Measurements from ENCODE around the gene RAD52. TPM values are rescaled to one million over a fixed set of nuclear protein-coding genes. Genes with fewer than 3 reads are reported as not detected.

RAD52 gene
- total RNA-seq, 2 experiments from 2014 or later = 30.3 to 30.8 TPM

DNA sequence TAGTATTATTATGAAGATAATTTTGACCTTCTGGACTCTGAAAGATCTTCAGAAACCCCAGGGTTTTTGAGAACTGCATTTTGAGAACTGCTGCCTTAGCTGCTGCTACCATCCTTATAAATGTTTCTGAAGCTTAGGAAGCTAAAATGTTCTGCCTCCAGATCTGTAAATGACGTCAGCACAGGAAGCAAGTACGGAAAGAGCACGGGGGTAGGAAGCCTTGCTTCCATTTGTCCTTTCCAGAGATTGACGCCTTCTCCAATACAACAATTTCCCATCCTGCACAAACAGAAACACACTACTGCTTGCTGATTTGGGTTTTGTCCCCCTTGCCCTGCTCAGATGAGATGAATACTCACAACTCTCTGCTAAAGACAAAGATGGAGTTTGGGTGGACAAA lies 17.9 kb downstream of the RAD52 start:
- no peaks in the 10 kb centered on the region for H4K20me1 ChIP-seq (ENCODE audit: insufficient read depth, low read length)
- no peak overlapping the region for H3K4me3 ChIP-seq (ENCODE audit: low read depth, low read length, poor library complexity, severe bottlenecking)
- intact Hi-C loops (cut with micrococcal nuclease; ENCODE audit: unreplicated experiment) = no loop called here
- H3K9me3 ChIP-seq (ENCODE audit: low read length) = no peaks in the 10 kb centered on the region
- no peak for DNase-seq (ENCODE audit: low spot score)
- H3K27ac ChIP-seq (ENCODE audit: low read depth, low read length, poor library complexity, severe bottlenecking) = no peak overlapping the region
- H3K9me2 ChIP-seq (ENCODE audit: insufficient read depth, low read length) = no peaks in the 10 kb centered on the region
- H3K4me1 ChIP-seq (ENCODE audit: insufficient read depth, low read length, poor library complexity, severe bottlenecking) = no peaks in the 10 kb centered on the region
- H3K79me2 ChIP-seq (ENCODE audit: insufficient read depth, low read depth, low read length) = no peaks in the 10 kb centered on the region
- H3K36me3 ChIP-seq (ENCODE audit: insufficient read depth, low read length) = peaks cover 61% of the 10 kb centered on the region
- no TSS peak for BruUV-seq (replicated peaks)
- CTCF ChIA-PET (ENCODE audit: unreplicated experiment) = no interaction called here
- POLR2A ChIA-PET = interaction anchor here (0.5 kb wide), 1 partner anchor 85 kb away, joined by 4 read pairs; no protein-coding TSS in a partner anchor
- no peak overlapping the region for H2AFZ ChIP-seq (ENCODE audit: low read length)
- no peak overlapping the region for H3K4me2 ChIP-seq (ENCODE audit: low read length)
- TF ChIP-seq, protein P1, sequence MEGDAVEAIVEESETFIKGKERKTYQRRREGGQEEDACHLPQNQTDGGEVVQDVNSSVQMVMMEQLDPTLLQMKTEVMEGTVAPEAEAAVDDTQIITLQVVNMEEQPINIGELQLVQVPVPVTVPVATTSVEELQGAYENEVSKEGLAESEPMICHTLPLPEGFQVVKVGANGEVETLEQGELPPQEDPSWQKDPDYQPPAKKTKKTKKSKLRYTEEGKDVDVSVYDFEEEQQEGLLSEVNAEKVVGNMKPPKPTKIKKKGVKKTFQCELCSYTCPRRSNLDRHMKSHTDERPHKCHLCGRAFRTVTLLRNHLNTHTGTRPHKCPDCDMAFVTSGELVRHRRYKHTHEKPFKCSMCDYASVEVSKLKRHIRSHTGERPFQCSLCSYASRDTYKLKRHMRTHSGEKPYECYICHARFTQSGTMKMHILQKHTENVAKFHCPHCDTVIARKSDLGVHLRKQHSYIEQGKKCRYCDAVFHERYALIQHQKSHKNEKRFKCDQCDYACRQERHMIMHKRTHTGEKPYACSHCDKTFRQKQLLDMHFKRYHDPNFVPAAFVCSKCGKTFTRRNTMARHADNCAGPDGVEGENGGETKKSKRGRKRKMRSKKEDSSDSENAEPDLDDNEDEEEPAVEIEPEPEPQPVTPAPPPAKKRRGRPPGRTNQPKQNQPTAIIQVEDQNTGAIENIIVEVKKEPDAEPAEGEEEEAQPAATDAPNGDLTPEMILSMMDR (conservative IDR thresholded peaks at IDR 0.05; ENCODE audit: low read length) = no peak
- TF ChIP-seq EZH2phosphoT487 (IDR thresholded peaks at IDR 0.05; ENCODE audit: borderline replicate concordance, low read depth, low read length) = no peak

DNA sequence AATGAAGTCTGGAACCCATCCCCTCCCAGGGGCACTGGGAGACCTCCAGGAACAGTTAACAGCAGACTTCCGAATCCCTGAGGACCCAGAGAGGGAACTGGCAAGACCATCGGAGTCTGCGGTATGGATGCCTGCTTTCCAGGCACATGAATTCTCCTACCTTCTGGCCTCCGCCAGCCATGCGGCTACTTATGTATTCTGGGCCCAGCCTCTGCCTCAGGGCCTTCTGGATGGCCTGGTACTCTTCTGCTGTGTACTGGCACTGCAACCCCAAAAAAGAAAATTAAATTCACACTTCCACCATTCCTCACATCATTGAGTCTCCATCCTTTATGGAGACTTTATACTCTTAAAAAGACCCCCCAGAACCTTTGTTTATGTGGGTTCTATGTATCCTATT lies 18.4 kb downstream of the RAD52 start:
- POLR2A ChIA-PET = interaction anchor here (0.5 kb wide), 1 partner anchor 85 kb away, joined by 4 read pairs; no protein-coding TSS in a partner anchor
- H3K4me2 ChIP-seq (ENCODE audit: low read length) = no peak overlapping the region
- H3K4me1 ChIP-seq (ENCODE audit: insufficient read depth, low read length, poor library complexity, severe bottlenecking) = no peaks in the 10 kb centered on the region
- peaks cover 64% of the 10 kb centered on the region for H3K36me3 ChIP-seq (ENCODE audit: insufficient read depth, low read length)
- H2AFZ ChIP-seq (ENCODE audit: low read length) = no peak overlapping the region
- TF ChIP-seq, protein P1 (conservative IDR thresholded peaks at IDR 0.05; ENCODE audit: low read length) = no peak
- no peak for TF ChIP-seq EZH2phosphoT487 (IDR thresholded peaks at IDR 0.05; ENCODE audit: borderline replicate concordance, low read depth, low read length)
- no peak overlapping the region for H3K27ac ChIP-seq (ENCODE audit: low read depth, low read length, poor library complexity, severe bottlenecking)
- intact Hi-C loops (cut with micrococcal nuclease; ENCODE audit: unreplicated experiment) = no loop called here
- H3K79me2 ChIP-seq (ENCODE audit: insufficient read depth, low read depth, low read length) = no peaks in the 10 kb centered on the region
- no peaks in the 10 kb centered on the region for H3K9me3 ChIP-seq (ENCODE audit: low read length)
- no peaks in the 10 kb centered on the region for H4K20me1 ChIP-seq (ENCODE audit: insufficient read depth, low read length)
- no TSS peak for BruUV-seq (replicated peaks)
- no peaks in the 10 kb centered on the region for H3K9me2 ChIP-seq (ENCODE audit: insufficient read depth, low read length)
- no peak overlapping the region for H3K4me3 ChIP-seq (ENCODE audit: low read depth, low read length, poor library complexity, severe bottlenecking)
- CTCF ChIA-PET (ENCODE audit: unreplicated experiment) = no interaction called here
- DNase-seq (ENCODE audit: low spot score) = no peak

DNA sequence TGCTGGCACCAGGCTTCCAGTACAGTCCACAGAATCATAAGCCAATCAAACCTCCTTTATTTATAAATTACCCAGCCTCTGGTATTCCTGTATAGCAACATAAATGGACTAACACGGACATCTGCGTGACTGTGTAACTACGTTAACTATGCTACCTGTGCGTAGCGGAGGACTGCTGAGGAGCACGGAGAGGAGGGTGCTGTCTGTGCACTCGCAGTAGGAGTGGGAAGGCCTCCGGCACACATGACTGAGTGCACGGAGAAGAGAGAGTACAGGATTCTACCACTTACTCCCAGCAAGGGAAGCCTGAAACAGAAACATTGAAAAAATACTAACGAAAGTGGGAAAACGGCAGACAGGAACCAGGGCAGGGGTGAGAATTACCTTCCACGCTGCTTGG lies 22.9 kb downstream of the RAD52 start:
- no peaks in the 10 kb centered on the region for H3K4me1 ChIP-seq (ENCODE audit: insufficient read depth, low read length, poor library complexity, severe bottlenecking)
- intact Hi-C loops (cut with micrococcal nuclease; ENCODE audit: unreplicated experiment) = no loop called here
- TF ChIP-seq, protein P1 (conservative IDR thresholded peaks at IDR 0.05; ENCODE audit: low read length) = no peak
- TF ChIP-seq EZH2phosphoT487 (IDR thresholded peaks at IDR 0.05; ENCODE audit: borderline replicate concordance, low read depth, low read length) = no peak
- H2AFZ ChIP-seq (ENCODE audit: low read length) = no peak overlapping the region
- no peaks in the 10 kb centered on the region for H3K79me2 ChIP-seq (ENCODE audit: insufficient read depth, low read depth, low read length)
- H3K4me3 ChIP-seq (ENCODE audit: low read depth, low read length, poor library complexity, severe bottlenecking) = no peak overlapping the region
- no TSS peak for BruUV-seq (replicated peaks)
- POLR2A ChIA-PET = no interaction called here
- H4K20me1 ChIP-seq (ENCODE audit: insufficient read depth, low read length) = no peaks in the 10 kb centered on the region
- CTCF ChIA-PET (ENCODE audit: unreplicated experiment) = no interaction called here
- DNase-seq (ENCODE audit: low spot score) = no peak
- peaks cover 85% of the 10 kb centered on the region for H3K36me3 ChIP-seq (ENCODE audit: insufficient read depth, low read length)
- H3K9me3 ChIP-seq (ENCODE audit: low read length) = no peaks in the 10 kb centered on the region
- H3K9me2 ChIP-seq (ENCODE audit: insufficient read depth, low read length) = no peaks in the 10 kb centered on the region
- H3K27ac ChIP-seq (ENCODE audit: low read depth, low read length, poor library complexity, severe bottlenecking) = no peak overlapping the region
- H3K4me2 ChIP-seq (ENCODE audit: low read length) = no peak overlapping the region

Data from OCI-LY7 (cell line).